SH-SY5Y (cell line): Measurements from ENCODE around the gene FAM168A.

Source experiments
- GATA2 ChIP-seq: IDR thresholded peaks from 2 replicates; pipeline ENCODE4 v1.6.1; 2011; ENCODE audit warnings: mild to moderate bottlenecking, low read depth, low read length
- GATA3 ChIP-seq: IDR thresholded peaks from 2 replicates; pipeline ENCODE4 v1.6.1; 2011; ENCODE audit warnings: low read depth, mild to moderate bottlenecking, low read length, moderate library complexity

DNA sequence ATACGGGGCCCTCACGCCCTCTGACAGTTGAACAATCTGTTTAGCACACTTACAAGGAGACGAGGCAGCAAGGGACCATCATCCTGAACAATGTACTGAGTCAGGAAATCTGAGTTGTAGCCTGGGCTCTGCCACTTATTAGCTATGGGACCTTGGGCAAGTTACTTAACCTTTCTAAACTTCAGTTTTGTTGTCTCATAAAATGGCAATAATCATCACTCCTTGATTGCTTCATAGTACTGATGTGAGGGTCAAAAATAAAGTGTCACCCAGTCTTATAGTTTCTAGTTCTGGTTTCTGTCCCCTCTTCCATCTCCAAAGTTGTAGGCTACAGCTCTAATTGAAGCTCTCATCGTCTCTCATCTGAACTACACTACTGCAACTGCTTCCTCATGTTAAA, 175.0 kb downstream of the FAM168A start:
- TF ChIP-seq GATA2 = no peak
- TF ChIP-seq GATA3 = no peak
